SK-N-SH treated with all-trans-retinoic acid at 6 μM for 48 hours (cell line): Measurements from ENCODE around the gene HPS4.
"Not testable (repeated sequence)": the region's sequence is repeated elsewhere in the genome, so short reads cannot be mapped to it uniquely, and the experiment has no call there.

Experiments used
- ISL1 ChIP-seq: fragments of 250-450 bp; sonication (Bioruptor Pico); IDR thresholded peaks from 2 replicates; pipeline ENCODE4 v2.1.2; 2022; ENCODE audit warnings: mild to moderate bottlenecking, moderate library complexity
- RARB ChIP-seq: fragments of 250-450 bp; sonication (Bioruptor Pico); IDR thresholded peaks from 2 replicates; pipeline ENCODE4 v1.8.0; 2021; ENCODE audit warnings: mild to moderate bottlenecking, moderate library complexity
- ZNF565 ChIP-seq: fragments of 450-650 bp; formaldehyde crosslinking; conservative IDR thresholded peaks from 2 replicates; pipeline ENCODE4 v1.5.0; 2020; ENCODE audit warnings: low read depth, mild to moderate bottlenecking, moderate library complexity
- TF ChIP-seq, protein P1 (sequence below): fragments of 250-450 bp; sonication (Bioruptor Pico); IDR thresholded peaks from 2 replicates; pipeline ENCODE4 v1.5.1; 2021; ENCODE audit warnings: mild to moderate bottlenecking, moderate library complexity

DNA sequence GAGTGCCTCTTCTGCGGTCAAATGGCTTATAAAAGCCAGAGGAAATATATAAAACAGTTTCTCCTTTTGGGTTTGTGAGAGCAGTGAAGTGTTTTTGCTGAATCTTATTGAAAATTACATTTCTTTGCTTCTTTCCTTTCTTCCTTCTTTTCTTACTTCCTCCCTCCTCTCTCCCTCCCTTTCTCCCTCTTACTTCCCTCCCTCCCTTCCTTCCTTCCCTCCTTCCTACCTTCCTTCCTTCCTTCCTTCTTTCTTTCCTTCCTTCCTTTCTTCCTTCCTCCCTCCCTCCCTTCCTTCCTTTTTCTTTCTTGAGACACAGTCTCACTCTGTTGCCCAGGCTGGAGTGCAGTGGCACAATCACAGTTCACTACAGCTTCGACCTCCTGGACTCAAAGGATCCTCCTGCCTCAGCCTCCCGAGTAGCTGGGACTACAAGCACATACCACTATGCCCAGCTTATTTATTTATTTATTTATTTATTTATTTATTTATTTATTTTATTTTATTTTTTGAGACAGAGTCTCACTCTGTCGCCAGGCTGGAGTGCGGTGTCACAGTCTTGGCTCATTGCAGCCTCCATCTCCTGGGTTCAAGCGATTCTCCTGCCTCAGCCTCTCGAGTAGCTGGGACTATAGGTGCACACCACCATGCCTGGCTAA is 74.9 kb downstream of the HPS4 start:
- TF ChIP-seq, protein P1, sequence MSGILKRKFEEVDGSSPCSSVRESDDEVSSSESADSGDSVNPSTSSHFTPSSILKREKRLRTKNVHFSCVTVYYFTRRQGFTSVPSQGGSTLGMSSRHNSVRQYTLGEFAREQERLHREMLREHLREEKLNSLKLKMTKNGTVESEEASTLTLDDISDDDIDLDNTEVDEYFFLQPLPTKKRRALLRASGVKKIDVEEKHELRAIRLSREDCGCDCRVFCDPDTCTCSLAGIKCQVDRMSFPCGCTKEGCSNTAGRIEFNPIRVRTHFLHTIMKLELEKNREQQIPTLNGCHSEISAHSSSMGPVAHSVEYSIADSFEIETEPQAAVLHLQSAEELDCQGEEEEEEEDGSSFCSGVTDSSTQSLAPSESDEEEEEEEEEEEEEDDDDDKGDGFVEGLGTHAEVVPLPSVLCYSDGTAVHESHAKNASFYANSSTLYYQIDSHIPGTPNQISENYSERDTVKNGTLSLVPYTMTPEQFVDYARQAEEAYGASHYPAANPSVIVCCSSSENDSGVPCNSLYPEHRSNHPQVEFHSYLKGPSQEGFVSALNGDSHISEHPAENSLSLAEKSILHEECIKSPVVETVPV (CRISPR knock-in tag), result not testable (repeated sequence)
- TF ChIP-seq RARB, ISL1, ZNF565 (CRISPR knock-in tag): not testable (repeated sequence)
